Kidney (tissue), 14 donors: Measurements from ENCODE around the gene CDH13. TPM values are rescaled to one million over a fixed set of nuclear protein-coding genes. Genes with fewer than 3 reads are reported as not detected.

Experiments
- DNase-seq, 5 donors: peaks; one replicate each; pipeline ENCODE4 v3.0.0-alpha.2; 2013 to 2020
- FAIRE-seq: peaks from 2 replicates; lab custom pipeline; 2012; peaks lifted over from hg19 to GRCh38; lab: Jason Lieb, UNC
- H3K27ac ChIP-seq, 2 donors: one replicate each; pipeline ENCODE4 v1.7.0; 2013; ENCODE audit warnings: low read depth in 2 of 2, low read length in 2 of 2, inconsistent platforms in 1 of 2
- H3K27me3 ChIP-seq: one replicate; pipeline ENCODE4 v1.7.1; 2013; ENCODE audit warnings: low read length, inconsistent platforms; ENCODE audit not compliant: control insufficient read depth, insufficient read depth
- H3K36me3 ChIP-seq, 3 donors: one replicate each; pipeline versions ENCODE4 v1.7.0 to v1.7.1; 2013; ENCODE audit warnings: low read length in 3 of 3, control low read depth in 1 of 3, inconsistent platforms in 1 of 3; ENCODE audit not compliant: insufficient read depth in 3 of 3, control insufficient read depth in 2 of 3
- H3K4me1 ChIP-seq, 3 donors: one replicate each; pipeline versions ENCODE4 v1.7.0 to v1.7.1; 2013; ENCODE audit warnings: low read length in 3 of 3, inconsistent platforms in 1 of 3, low read depth in 1 of 3; ENCODE audit not compliant: control insufficient read depth in 2 of 3, insufficient read depth in 2 of 3
- H3K4me3 ChIP-seq, 3 donors: one replicate each; pipeline versions ENCODE4 v1.7.0 to v1.8.1; 2013; ENCODE audit warnings: low read length in 3 of 3, control low read depth in 1 of 3, inconsistent platforms in 1 of 3
- H3K9ac ChIP-seq, 3 donors: one replicate each; pipeline versions ENCODE4 v1.7.0 to v1.7.1; 2013; ENCODE audit warnings: low read length in 3 of 3, control low read depth in 1 of 3, inconsistent platforms in 1 of 3
- H3K9me3 ChIP-seq, 3 donors: one replicate each; pipeline versions ENCODE4 v1.7.0 to v1.7.1; 2013; ENCODE audit warnings: low read length in 3 of 3, control low read depth in 1 of 3, inconsistent platforms in 1 of 3; ENCODE audit not compliant: control insufficient read depth in 2 of 3, insufficient read depth in 1 of 3
- intact Hi-C: fragments of 100-400 bp; cut with DNase I; formaldehyde crosslinking; loops from one replicate; pipeline ENCODE4 v1.11.1; 2022
- polyA plus RNA-seq: library from polyadenylated mRNA; stranded (reverse); fragments of 350-450 nt; fragmentation: Illumina TruSeq; extraction: RNeasy Lipid Tissue Mini Kit (QIAGEN cat#74804); gene quantifications from one replicate; pipeline ENCODE4 v1.2.3, GENCODE V29; 2014; ENCODE audit warnings: low read depth, low replicate concordance; ENCODE audit not compliant: insufficient read depth
- total RNA-seq: library from RNA; stranded (reverse); fragmentation: NEBNext Ultra II Directional; extraction: Animal tissue kit (Norgen Biotek cat#: 25700); gene quantifications from one replicate; pipeline ENCODE4 v1.2.1, GENCODE V29; 2021
- TF ChIP-seq, protein P1 (sequence below): IDR thresholded peaks from 3 replicates; pipeline ENCODE4 v1.5.1; 2012; ENCODE audit warnings: mild to moderate bottlenecking, moderate library complexity, borderline replicate concordance; ENCODE audit not compliant: insufficient read depth; ENCODE audit errors: extremely low read depth
- donor health status: control.
- donor health status: control.
- donor health status: control.
- donor health status: control.
- donor health status: control.
- donor health status: DM: yes; HTN: yes; CAD: no.
- donor health status: Normal renal cell carcinoma (clear cell type).

Gene CDH13
- total and polyA plus RNA-seq, 2 donors from 2014 or later: 4.8 to 13.8 TPM

DNA sequence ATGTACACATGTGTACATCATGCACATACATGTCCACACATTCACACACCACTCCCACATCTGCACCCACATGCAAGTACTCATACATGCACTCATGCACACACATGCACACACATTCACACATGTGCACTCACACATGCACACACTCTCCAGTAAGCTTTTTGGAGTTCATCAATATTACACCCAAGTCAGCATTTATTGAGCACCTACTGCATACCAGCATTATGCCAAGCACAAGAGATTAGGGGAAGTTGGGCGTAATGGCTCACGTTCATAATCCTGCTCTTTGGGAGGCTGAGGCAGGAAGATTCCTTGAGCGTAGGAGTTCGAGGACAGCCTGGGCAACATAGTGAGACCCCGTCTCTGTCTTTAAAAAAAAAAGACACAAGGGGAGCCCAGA is 1093.4 kb downstream of the CDH13 start:
- Histone ChIP-seq H3K36me3 (no peaks in the 10 kb centered on the region), H3K27me3 (no peaks in the 10 kb centered on the region), H3K4me3 (no peak overlapping the region), H3K9me3 (no peaks in the 10 kb centered on the region), H3K4me1 (no peaks in the 10 kb centered on the region), H3K27ac (no peak overlapping the region), H3K9ac (no peak overlapping the region)
- TF ChIP-seq, protein P1, sequence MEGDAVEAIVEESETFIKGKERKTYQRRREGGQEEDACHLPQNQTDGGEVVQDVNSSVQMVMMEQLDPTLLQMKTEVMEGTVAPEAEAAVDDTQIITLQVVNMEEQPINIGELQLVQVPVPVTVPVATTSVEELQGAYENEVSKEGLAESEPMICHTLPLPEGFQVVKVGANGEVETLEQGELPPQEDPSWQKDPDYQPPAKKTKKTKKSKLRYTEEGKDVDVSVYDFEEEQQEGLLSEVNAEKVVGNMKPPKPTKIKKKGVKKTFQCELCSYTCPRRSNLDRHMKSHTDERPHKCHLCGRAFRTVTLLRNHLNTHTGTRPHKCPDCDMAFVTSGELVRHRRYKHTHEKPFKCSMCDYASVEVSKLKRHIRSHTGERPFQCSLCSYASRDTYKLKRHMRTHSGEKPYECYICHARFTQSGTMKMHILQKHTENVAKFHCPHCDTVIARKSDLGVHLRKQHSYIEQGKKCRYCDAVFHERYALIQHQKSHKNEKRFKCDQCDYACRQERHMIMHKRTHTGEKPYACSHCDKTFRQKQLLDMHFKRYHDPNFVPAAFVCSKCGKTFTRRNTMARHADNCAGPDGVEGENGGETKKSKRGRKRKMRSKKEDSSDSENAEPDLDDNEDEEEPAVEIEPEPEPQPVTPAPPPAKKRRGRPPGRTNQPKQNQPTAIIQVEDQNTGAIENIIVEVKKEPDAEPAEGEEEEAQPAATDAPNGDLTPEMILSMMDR: no peak
- intact Hi-C loops: no loop called here
- FAIRE-seq (no peak), DNase-seq (no peak)

DNA sequence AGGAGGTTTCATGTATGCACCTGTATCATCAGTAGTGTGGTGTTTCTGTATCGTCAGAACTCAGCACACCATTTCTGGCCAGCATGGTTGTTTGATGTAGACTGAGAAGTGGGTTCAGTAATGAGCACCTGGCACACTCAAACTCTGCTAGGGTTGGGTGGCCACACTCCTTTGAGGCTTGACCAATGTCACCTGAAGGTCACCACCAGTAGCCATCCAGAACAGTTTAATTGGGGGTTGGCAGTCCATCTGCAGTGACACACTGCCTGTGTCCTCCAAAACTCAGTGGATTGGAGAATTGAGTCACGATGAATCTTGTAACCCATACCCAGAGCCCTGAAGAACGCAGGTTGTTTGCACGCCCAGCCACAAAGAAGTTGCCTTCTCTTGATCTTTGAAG is 1094.2 kb downstream of the CDH13 start:
- FAIRE-seq: no peak
- TF ChIP-seq, protein P1: no peak
- DNase-seq: no peak
- H3K27me3 ChIP-seq: no peaks in the 10 kb centered on the region
- no peaks in the 10 kb centered on the region for H3K4me1 ChIP-seq
- H3K36me3 ChIP-seq: no peaks in the 10 kb centered on the region
- no peak overlapping the region for H3K9ac ChIP-seq
- no peak overlapping the region for H3K27ac ChIP-seq
- intact Hi-C loops: no loop called here
- no peak overlapping the region for H3K4me3 ChIP-seq
- no peaks in the 10 kb centered on the region for H3K9me3 ChIP-seq

DNA sequence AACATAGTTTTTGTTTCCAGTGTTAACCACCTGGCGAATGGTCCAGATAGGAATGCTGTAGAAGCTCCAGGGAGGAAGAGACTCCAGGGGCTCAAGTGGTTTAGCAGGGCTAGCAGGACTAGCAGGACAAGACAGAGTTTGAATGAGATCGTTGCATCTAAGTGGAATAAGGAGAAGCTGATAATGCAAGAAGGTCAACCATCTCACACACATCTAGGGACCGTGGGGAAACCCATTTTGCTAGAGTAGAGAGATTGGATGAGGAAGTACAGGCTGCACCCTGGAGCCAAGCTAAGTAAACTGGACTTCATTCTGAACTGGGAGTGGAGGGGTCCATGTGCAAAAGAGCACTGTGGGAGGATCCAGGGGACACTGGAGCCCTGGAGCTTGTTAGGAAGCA is 1094.9 kb downstream of the CDH13 start:
- TF ChIP-seq, protein P1: no peak
- Histone ChIP-seq H3K9ac (no peak overlapping the region), H3K4me1 (no peaks in the 10 kb centered on the region), H3K27ac (no peak overlapping the region), H3K27me3 (no peaks in the 10 kb centered on the region), H3K9me3 (no peaks in the 10 kb centered on the region), H3K4me3 (no peak overlapping the region), H3K36me3 (no peaks in the 10 kb centered on the region)
- intact Hi-C loops: no loop called here
- FAIRE-seq (no peak), DNase-seq (no peak)
